Activated CD8-positive, alpha-beta memory T cell treated with anti-CD3 and anti-CD28 coated beads for 48 hours (primary cell): ENCODE measurements around the gene BTBD7.
A peak's percentile ranks its signal among the peaks of the same experiment; 100 is the strongest.
"Not testable (repeated sequence)": the region's sequence is repeated elsewhere in the genome, so short reads cannot be mapped to it uniquely, and the experiment has no call there.

Experiments used
- DNase-seq, 3 experiments: peaks; one replicate each; pipeline ENCODE4 v3.0.0-alpha.2; 2020; ENCODE audit warnings: low read depth in 2 of 3, low spot score in 2 of 3

The BTBD7 gene, protein sequence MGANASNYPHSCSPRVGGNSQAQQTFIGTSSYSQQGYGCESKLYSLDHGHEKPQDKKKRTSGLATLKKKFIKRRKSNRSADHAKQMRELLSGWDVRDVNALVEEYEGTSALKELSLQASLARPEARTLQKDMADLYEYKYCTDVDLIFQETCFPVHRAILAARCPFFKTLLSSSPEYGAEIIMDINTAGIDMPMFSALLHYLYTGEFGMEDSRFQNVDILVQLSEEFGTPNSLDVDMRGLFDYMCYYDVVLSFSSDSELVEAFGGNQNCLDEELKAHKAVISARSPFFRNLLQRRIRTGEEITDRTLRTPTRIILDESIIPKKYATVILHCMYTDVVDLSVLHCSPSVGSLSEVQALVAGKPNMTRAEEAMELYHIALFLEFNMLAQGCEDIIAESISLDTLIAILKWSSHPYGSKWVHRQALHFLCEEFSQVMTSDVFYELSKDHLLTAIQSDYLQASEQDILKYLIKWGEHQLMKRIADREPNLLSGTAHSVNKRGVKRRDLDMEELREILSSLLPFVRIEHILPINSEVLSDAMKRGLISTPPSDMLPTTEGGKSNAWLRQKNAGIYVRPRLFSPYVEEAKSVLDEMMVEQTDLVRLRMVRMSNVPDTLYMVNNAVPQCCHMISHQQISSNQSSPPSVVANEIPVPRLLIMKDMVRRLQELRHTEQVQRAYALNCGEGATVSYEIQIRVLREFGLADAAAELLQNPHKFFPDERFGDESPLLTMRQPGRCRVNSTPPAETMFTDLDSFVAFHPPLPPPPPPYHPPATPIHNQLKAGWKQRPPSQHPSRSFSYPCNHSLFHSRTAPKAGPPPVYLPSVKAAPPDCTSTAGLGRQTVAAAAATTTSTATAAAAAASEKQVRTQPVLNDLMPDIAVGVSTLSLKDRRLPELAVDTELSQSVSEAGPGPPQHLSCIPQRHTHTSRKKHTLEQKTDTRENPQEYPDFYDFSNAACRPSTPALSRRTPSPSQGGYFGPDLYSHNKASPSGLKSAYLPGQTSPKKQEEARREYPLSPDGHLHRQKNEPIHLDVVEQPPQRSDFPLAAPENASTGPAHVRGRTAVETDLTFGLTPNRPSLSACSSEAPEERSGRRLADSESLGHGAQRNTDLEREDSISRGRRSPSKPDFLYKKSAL

DNA sequence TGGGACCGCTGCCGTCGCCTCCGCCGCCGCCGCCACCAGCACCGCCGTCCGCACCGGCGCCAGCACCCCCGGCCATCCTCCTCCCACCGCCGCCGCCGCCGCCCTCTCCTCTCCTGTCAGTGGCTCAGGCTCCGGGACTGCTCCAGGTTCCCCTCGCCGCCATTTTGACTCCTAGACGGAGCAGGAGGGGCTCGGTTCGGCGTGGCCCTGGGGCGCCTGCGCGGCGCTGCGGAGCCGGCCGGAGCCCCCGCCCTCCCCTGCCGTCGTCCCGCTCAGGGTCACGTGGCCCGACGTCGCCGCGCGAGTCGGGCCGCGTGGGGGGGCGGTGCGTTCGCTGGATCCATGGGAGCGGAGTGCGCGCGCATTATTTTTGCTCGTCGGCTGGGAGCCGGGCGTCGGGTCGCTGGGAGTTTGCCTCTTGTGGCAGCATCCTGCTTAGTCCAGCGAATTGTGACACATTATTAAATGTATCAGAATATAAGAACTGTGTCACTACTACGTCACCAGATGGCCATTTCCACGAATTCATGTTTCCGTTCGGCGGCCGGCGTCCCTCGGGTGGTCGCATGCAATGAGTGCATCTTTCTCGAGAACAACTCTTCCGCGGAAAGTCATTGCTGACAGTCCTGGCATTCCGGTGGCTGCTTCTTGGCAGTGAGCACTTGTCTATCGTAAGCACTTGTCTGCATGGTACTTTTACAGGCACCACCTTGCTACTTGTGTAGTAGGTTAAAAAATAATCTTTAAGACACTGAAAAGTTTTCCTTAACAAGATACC, at the start of gene BTBD7:
Gene BTBD7 (minus strand): TSS at position 184 of the 778 bp plus-strand sequence. CDS start 36,985 bp downstream, outside the sequence.
- peak; percentile 79 to 93 (median 90) for DNase-seq

DNA sequence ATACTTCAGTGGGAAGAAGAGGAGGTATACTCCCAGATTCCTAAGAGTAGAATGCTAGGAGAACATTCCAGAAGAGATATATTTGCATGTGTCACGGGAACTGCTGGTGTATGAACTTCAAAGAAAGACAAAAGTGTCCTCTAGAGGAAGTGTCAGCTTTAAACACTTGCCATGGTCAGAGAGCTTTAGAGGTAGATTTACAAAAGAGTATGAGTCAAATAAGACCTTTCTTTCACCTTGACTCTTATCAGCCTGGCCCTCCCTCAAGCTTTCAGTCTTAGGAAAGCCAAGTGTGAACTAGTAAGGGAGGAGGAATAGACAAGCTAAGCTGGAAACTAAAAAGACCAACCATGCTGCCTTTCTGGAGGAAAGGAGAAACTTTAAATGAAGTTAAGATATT, 48.8 kb upstream of the BTBD7 start:
- DNase-seq: no peak

DNA sequence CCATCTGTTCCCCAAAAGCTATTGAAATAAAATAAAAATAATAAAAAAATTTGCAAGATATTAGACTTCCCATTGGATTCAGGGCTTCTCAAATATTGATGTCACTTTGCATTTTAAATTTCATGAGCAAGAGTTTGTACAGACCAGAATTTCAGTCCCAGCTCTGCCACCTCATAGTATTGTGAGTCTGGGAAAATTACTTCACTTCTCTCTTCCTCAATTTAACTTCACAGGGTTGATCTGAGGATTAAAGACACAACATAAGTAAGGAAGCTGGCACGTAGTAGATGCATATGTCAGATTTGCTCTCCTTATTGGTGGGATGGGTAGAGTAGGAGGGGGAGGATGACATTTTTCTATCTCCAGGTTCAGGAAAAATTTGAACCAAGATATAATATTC, 47.0 kb upstream of the BTBD7 start:
- no peak for DNase-seq

DNA sequence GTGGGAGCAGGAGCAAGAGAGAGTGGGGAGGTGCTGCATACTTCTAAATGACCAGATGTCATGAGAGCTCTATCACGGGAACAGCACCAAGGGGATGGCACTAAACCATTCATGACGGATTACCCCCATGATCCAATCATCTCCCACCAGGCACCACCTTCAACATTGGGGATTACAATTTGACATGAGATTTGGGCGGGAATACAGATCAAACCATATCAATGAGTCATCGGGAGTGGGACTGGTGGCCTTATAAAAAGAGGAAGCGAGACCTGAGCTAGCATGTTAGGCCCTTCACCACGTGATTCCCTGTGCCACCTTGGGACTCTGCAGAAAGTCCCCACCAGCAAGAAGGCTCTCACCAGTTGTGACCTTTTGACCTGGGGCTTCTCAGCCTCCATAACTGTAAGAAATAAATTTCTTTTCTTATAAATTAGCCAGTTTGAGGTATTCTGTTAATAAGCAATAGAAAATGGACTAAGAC, 42.9 kb upstream of the BTBD7 start:
- DNase-seq: no peak

DNA sequence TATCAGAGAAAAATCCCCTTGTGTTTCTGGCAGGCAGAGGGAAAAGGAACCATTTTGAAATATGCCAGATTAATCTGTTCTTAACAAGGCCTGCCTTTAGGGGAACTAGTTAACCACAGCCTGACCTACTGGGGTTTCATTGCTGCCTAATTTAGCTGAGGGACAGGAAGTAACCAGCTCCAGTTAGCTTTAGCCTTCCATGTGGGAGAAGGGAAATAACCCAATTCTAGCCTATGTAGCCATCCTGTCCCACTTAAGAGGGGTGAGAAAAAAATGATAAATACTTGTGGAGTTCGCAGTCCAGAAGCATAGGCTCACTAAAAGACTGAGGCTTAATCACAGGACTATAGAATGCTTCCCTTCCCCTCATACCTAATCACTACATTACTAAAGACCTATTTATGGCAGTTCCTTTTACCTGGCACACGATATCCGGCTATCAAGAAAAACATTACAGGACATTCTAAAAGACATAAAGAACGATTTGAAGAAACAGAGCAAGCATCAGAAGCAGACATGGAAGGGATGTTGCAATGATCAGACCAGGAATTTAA, 37.0 kb upstream of the BTBD7 start:
- no peak for DNase-seq

DNA sequence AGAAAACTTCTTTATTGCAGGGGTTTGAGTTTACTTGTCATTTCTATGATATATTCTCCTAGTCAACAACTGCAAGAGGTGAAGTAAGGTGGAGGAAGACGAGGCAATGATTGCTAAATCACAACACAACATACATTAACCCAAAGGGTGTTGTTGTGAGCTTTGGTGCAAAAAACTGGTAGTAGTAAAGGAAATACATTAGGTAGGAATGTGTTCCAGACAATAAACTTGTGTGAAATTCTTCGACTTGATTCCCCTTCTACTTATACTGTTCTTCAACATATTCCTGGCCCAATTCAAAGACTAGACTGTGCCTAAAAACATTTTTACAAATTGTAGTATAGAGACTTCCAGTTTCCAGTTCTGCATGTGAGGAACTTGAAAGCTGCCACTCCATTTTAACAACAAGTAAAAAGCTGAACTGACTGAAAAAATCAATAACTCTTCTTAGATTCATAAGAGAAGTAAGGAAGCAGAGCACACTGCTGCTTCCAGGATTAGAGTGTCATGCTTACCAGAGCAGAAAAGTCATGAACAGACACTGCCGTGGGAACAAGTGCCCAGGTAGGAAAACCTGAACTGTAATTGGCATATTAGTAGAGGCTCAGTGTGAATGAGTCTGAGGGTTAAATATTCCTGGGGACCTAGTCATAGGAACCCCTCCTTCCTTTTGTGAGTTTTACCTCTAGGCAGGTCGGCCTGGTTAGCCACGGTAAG, 36.3 kb upstream of the BTBD7 start:
- no peak for DNase-seq

DNA sequence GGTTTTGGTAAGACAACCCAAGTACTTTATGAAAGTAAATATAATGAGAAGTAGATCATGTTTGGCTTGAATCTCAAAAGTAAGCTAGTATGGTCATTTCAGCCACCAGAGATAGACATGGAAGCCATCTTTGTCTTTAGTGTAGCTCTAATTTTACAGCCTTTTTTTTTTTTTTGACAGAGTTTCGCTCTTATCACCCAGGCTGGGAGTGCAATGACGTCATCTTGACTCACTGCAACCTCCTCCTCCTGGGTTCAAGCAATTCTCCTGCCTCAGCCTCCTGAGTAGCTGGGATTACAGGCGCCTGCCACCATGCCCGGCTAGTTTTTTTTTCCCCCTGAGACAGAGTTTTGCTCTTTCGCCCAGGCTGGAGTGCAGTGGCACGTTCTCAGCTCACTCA, 22.0 kb upstream of the BTBD7 start:
- DNase-seq: not testable (repeated sequence)

DNA sequence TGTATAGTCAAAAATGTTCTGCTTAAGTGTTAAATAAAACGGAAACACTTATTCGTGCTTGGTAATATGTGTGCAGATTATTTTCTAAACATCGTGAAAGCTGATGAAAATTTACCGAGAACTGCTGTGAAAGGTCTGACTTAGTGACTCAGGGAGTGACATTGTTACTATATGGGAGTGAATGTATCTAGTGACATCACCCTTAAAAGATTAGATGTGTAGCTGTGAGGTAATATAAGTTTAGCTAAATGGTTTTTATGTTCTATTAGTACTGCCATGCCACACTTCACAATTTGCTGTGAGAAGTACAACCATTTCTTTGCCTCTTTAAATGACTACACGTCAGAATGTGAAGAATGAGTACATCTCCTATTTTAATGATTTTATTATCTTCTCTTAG, 15.5 kb upstream of the BTBD7 start:
- DNase-seq: no peak

DNA sequence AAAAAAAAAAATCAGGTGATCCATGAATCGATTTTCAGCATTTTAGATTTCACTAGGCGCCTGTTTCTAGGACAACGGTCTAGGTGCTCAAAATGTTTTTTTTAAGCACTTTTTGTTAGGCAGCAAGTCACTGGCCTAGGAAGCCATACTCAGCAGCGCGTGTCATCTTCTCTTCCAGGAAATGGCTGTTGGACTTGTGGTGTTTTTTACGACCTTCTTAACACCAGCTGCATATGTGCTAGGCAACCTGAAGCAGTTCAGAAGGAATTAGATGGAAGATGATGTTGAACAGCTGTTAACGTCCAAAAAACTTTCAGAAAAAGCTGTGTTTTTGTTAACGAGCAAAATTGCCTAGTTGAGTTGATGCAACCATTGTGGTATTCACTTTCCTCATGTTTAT, 15.0 kb upstream of the BTBD7 start:
- no peak for DNase-seq

DNA sequence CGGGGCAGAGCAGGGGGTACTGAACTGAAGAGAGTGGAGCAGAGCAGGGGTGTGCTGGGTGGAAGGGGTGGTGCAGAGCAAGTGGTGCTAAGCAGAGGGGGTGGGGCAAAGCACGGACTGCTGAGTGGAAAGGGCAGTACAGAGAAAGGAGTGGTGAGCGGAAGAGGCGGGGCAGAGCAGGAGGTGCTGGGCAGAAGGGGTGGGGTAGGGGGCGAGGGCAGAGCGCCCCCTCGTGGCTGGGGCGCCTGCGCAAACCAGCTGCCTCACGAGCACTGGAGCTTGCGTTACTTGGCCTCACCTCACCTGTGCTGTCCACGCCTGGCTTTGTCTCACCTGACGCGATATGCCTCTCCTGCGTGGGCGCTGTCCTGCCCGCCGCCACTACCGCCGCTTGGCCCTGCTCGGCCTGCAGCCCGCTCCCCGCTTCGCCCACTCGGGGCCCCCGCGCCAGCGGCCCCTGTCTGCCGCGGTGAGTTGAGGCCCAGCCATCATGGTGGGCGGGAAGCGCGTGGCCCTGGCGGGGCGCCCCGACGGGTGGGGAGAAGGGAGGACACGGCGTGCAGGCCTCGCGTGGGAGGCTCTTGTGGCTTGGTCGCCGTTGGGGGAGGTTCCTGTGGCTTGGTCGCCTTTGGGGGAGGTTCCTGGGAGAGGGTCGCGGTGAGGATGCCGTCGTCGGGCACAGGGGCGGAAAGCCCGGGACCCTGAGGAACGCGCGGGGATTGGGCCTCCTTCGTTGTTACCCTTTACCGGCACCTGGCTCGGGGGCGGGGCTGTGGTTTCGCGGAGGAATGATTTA, 14.3 kb upstream of the BTBD7 start, which contains the start of gene COX8C:
Gene COX8C (plus strand): TSS at position 257 of the 796 bp plus-strand sequence. CDS start 87 bp downstream, at position 344.
- DNase-seq: no peak

DNA sequence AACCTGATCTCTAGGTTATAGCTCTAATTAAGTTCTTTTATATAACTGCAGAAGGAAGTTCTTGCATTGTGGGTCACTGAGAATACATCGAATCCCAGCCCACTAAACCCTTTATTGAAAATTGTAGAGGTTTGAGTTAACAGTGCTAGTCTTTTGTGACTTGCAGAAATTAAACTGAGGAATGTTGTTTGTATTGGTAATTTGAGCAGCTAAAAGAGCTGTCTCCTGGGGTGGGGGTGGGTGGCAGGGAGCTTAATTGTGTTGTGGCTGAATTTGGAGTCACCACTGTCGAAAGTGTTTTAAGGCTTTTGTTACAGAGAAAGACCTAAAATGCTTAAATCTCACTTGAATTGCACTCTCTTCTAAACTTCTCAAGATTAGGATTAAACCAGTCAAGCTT, 11.0 kb upstream of the BTBD7 start:
- no peak for DNase-seq

DNA sequence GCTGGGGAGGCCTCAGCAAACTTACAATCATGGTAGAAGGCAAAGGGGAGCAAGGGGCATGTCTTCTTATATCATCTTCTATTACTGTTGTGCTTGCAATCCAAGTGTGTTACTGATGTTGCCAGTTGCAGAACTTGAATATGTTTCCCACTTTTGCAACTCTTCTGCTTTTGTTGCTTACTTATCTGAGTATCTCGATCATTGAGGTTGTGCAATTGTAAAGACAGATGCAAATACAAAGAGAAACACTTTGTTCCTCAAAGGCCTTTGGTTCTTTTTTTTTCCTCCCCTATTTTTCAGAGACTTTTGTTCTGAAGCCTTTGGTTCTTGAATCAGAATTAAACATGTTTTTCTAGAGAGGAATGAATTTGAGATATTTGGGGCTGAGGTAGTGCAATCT, 10.4 kb upstream of the BTBD7 start:
- DNase-seq: no peak

DNA sequence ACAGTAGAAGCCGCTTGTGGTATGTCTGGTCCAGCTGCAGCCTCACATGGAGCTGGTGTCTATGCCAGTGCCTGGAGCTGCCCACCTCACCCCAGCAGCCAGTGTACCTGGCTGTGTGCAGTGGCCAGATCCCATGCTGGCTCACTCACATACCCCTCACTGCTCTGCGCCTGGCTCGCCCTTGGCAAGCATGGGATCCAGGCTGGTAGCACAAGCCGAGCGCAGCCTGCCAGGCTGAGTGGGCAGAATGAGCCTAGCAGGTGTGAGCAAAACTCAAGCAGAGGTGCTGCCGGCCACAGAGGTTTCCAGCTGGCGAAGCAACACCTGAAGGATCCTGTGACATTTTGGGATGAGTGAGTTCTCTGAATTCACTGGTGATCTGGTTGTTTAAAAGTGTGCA, 5.0 kb upstream of the BTBD7 start:
- DNase-seq: no peak

DNA sequence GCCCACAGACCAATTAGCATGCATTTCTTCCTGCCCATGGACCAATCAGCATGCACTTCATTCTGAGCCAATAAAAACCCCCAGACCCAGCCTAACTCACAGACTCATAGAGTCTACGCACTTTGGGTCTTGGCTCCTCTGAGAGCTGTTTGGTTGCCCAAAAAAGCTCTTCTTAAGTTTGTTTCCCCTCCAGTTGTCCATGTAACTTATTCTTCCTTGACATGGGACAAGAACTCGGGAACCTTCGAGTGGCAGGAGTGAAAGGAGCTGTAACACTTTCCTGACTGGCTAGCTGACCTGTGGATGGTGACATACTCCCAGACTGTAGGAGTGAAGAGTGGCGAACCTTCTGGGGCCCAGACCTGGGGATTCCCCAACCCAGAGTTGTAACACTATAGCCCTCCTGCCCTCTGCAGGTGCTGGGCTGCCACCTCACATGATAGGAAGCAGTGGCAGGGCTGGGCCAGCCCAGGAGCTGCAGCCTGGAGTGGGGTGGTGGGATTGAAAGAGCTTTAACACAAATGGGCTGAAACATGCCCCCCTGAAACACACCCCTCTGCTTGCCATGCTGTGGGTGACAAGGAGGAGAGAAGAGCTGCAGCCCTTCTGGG, 4.4 kb upstream of the BTBD7 start:
- no peak for DNase-seq

DNA sequence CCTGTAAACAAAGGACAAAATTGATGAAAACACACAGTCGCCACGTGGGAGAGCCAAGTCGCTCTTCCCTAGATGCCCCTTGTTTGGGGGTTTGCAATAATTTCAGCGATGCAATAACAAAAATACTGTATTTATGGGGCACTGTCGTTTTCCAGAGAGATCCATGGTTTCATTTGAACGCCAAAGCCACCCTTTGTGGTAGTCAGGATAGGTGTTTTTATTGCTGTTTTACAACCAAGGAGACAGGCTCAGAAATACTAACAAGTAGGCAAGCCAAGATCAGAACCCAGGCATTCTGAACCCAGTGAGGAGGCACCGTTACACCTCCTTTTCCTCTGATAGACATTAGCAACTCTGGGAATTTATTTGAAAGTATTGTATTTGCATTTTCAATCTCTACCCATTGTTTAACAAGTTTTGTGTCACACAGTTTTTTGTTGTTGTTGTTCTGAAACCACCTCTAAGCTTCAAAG, 831 bp upstream of the BTBD7 start:
- DNase-seq: no peak

DNA sequence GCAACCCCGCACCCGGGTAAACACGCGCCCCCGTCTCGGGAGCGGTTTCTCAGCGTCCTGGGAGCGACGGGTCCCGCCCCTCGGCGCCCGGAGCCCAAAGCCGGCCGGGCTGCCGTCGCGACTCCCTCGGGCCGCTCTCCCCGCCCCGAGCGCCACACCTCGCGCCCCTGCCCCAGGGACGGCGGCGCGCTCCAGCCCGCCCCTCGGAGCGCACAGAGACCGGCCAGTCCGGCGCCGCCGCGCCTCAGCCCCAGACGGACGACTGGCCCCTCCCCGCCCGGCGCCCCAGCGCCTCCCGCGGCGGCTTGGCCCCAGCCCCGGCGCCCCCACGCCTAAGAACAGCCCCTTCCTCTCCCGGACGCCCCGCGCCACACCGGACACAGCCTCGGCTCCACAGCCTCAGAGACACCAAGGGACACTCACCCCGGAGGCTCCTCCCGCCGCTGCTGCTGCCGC, 411 bp downstream of the BTBD7 start:
- DNase-seq: peak in 1 of 3 experiments; percentile 23

DNA sequence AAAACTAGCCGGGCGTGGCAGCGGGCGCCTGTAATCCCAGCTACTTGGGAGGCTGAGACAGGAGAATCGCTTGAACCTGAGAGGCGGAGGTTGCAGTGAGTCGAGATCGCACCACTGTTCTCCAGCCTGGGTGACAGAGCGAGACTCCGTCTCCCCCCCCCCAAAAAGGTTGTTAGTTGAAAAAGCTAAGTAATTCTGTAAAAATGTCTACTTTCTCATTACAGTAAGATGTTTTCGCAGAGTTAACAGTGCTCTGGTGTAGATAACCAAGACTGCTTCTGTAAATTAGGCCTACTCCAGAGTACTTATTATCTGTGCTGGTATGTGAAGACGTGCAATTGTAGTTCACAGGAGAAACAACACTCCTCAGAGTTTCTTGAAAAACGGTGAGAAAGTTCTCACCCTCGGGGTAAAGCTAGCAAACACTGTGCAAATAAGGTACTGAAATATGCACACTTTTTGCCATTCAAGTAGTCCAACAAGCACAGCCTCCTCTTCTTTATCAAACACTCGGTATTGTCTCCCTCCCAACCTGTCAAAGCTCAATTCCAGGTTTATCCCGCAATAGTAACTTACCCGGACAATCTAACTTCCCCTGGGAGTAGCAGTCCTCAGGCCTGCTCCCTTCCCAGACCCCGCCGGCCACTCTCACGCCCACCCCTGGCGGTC, 974 bp downstream of the BTBD7 start:
- DNase-seq: no peak
